ENCODE results near the gene TANGO6.
A peak's percentile ranks its signal among the peaks of the same experiment; 100 is the strongest.

TANGO6 gene

DNA sequence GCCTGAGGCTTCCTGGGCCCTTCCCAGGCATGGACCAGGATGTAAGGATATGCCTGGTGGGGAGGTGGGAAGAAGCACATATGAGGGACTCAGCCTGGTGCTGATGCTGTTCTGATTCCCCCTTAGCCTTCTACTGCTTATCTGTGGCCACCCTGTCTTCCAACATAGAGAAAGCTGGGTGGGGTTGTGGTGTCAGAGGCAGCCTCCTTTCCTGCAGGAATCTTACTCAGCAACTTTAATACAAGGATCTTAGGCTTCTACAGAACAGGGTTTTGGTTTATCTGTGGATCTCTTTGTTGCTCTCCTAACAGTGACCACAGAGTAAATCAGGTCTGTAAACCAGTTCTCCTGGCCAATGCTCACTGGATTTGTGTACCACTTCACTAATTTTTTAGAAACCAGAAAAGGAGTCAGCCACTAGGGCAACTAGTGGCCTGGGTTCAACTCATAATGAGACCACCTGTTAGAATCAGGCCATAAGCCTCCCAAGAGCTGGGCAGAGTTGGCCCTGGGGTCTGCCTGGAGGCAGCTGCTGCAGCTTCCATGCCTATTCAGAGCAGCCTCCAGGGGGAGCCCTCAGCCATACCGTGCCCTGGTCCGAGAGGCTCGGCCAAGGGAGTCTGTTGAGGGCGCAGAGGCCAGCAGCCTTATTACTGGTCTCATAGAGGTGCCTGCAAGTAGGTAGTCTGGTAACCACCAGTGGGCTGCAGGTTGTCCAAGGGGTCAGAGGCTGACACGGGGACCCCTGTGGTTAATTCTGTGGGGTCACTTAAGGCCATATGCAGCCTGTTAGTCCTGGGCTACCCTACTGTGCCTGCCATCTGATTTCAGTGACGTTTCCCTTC is 269.2 kb downstream of the TANGO6 start:
- Mint-ChIP-seq H3K36me3 (ENCODE audit: low read depth) (peaks cover 25% of the 10 kb centered on the region), H3K27ac (no peak overlapping the region), H3K4me1 (peaks cover 28% of the 10 kb centered on the region), H3K9me3 (no peaks in the 10 kb centered on the region), H3K4me3 (no peak overlapping the region), H3K27me3 (ENCODE audit: low read depth, poor library complexity) (peaks cover 13% of the 10 kb centered on the region)
- peak; percentile 83 for DNase-seq
- TF ChIP-seq, protein P1, sequence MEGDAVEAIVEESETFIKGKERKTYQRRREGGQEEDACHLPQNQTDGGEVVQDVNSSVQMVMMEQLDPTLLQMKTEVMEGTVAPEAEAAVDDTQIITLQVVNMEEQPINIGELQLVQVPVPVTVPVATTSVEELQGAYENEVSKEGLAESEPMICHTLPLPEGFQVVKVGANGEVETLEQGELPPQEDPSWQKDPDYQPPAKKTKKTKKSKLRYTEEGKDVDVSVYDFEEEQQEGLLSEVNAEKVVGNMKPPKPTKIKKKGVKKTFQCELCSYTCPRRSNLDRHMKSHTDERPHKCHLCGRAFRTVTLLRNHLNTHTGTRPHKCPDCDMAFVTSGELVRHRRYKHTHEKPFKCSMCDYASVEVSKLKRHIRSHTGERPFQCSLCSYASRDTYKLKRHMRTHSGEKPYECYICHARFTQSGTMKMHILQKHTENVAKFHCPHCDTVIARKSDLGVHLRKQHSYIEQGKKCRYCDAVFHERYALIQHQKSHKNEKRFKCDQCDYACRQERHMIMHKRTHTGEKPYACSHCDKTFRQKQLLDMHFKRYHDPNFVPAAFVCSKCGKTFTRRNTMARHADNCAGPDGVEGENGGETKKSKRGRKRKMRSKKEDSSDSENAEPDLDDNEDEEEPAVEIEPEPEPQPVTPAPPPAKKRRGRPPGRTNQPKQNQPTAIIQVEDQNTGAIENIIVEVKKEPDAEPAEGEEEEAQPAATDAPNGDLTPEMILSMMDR (IDR thresholded peaks at IDR 0.05): peak; percentile 71

DNA sequence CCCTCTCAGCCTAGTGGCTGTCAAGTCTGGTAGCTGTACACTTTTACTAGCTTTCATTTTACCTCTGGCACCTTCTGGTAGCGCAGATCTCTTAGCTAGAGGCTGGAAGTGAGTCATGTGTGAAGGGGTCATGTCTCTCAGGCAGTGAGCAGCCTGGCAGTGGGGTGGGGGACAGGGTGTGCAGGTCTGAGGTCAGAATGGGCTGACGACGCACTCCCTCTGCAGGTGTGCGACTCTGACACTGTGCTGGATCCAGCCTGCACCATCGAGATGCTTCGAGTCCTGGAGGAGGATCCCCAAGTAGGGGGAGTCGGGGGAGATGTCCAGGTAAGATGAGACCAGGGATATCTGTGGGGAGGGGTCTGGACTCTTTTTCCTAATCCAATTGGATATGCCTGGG is 269.9 kb downstream of the TANGO6 start:
- no peak overlapping the region for H3K4me3 Mint-ChIP-seq
- peaks cover 32% of the 10 kb centered on the region for H3K36me3 Mint-ChIP-seq (ENCODE audit: low read depth)
- no peak for DNase-seq
- H3K4me1 Mint-ChIP-seq: peaks cover 22% of the 10 kb centered on the region
- H3K27me3 Mint-ChIP-seq (ENCODE audit: low read depth, poor library complexity): peaks cover 6% of the 10 kb centered on the region
- H3K27ac Mint-ChIP-seq: no peak overlapping the region
- H3K9me3 Mint-ChIP-seq: no peaks in the 10 kb centered on the region
- TF ChIP-seq, protein P1 (IDR thresholded peaks at IDR 0.05): no peak

DNA sequence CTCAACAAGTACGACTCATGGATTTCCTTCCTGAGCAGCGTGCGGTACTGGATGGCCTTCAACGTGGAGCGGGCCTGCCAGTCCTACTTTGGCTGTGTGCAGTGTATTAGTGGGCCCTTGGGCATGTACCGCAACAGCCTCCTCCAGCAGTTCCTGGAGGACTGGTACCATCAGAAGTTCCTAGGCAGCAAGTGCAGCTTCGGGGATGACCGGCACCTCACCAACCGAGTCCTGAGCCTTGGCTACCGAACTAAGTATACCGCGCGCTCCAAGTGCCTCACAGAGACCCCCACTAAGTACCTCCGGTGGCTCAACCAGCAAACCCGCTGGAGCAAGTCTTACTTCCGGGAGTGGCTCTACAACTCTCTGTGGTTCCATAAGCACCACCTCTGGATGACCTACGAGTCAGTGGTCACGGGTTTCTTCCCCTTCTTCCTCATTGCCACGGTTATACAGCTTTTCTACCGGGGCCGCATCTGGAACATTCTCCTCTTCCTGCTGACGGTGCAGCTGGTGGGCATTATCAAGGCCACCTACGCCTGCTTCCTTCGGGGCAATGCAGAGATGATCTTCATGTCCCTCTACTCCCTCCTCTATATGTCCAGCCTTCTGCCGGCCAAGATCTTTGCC is 271.1 kb downstream of the TANGO6 start:
- H3K27ac Mint-ChIP-seq: peak overlapping the region; percentile 84
- no peak for DNase-seq
- H3K27me3 Mint-ChIP-seq (ENCODE audit: low read depth, poor library complexity): no peaks in the 10 kb centered on the region
- peaks cover 40% of the 10 kb centered on the region for H3K36me3 Mint-ChIP-seq (ENCODE audit: low read depth)
- H3K4me3 Mint-ChIP-seq: no peak overlapping the region
- TF ChIP-seq, protein P1 (IDR thresholded peaks at IDR 0.05): no peak
- peaks cover 10% of the 10 kb centered on the region for H3K4me1 Mint-ChIP-seq
- no peaks in the 10 kb centered on the region for H3K9me3 Mint-ChIP-seq

DNA sequence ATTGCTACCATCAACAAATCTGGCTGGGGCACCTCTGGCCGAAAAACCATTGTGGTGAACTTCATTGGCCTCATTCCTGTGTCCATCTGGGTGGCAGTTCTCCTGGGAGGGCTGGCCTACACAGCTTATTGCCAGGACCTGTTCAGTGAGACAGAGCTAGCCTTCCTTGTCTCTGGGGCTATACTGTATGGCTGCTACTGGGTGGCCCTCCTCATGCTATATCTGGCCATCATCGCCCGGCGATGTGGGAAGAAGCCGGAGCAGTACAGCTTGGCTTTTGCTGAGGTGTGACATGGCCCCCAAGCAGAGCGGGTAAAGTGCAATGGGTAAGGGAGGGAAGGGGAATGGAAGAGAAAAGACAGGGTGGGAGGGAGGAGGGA is 271.6 kb downstream of the TANGO6 start:
- TF ChIP-seq, protein P1 (IDR thresholded peaks at IDR 0.05): no peak
- peaks cover 10% of the 10 kb centered on the region for H3K4me1 Mint-ChIP-seq
- peaks cover 39% of the 10 kb centered on the region for H3K36me3 Mint-ChIP-seq (ENCODE audit: low read depth)

DNA sequence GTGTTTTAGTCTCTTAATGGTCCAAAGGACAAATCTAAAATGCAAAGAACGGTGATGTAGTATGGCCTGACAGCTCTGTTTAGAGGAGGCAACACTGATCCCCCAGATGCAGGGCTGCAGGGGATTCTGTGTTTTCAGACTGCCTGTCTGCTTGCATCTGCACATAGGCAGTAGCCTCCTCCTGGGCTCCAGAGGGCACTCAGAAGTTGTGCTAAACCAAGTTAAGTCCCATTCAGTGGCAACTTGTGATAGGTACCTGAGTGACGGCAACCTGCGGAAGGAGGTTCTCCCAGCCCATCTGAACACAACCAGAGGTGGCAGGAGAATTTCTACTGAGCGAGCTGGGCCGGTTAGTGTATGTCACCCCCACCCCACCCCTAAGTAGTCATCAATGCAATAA is 272.0 kb downstream of the TANGO6 start:
- peaks cover 10% of the 10 kb centered on the region for H3K4me1 Mint-ChIP-seq

More for the DNA sequence above, 271.6 kb downstream of the TANGO6 start:
- DNase-seq: no peak
- no peaks in the 10 kb centered on the region for H3K27me3 Mint-ChIP-seq (ENCODE audit: low read depth, poor library complexity)
- H3K9me3 Mint-ChIP-seq: no peaks in the 10 kb centered on the region
- H3K4me3 Mint-ChIP-seq: no peak overlapping the region
- H3K27ac Mint-ChIP-seq: no peak overlapping the region

More for the DNA sequence above, 272.0 kb downstream of the TANGO6 start:
- TF ChIP-seq, protein P1 (IDR thresholded peaks at IDR 0.05): no peak
- no peak overlapping the region for H3K4me3 Mint-ChIP-seq
- DNase-seq: no peak
- H3K9me3 Mint-ChIP-seq: no peaks in the 10 kb centered on the region
- no peak overlapping the region for H3K27ac Mint-ChIP-seq
- H3K36me3 Mint-ChIP-seq (ENCODE audit: low read depth): peaks cover 42% of the 10 kb centered on the region
- no peaks in the 10 kb centered on the region for H3K27me3 Mint-ChIP-seq (ENCODE audit: low read depth, poor library complexity)
